Measurements from ENCODE around the gene NXPE3.

The NXPE3 gene

DNA sequence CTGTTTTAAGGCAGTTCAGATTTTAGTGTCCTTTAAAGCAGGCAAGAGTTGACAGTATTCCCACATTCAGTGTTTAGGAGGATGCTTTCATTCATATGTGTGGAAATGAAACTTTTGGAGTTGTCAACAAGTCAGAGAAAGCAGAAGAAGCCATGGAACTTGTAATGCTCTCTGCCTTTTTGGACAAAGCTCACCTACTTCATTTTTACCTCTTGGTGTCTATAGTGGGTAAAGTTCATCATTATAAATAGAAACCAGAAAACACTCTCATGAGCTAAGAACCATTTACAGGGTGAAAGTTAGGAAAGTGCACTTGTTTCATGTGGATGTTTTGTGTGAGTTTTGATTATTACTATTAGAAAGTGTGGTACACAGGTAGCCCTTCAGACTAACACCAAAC, 61.1 kb downstream of the NXPE3 start:
- TF ChIP-seq, protein P1, sequence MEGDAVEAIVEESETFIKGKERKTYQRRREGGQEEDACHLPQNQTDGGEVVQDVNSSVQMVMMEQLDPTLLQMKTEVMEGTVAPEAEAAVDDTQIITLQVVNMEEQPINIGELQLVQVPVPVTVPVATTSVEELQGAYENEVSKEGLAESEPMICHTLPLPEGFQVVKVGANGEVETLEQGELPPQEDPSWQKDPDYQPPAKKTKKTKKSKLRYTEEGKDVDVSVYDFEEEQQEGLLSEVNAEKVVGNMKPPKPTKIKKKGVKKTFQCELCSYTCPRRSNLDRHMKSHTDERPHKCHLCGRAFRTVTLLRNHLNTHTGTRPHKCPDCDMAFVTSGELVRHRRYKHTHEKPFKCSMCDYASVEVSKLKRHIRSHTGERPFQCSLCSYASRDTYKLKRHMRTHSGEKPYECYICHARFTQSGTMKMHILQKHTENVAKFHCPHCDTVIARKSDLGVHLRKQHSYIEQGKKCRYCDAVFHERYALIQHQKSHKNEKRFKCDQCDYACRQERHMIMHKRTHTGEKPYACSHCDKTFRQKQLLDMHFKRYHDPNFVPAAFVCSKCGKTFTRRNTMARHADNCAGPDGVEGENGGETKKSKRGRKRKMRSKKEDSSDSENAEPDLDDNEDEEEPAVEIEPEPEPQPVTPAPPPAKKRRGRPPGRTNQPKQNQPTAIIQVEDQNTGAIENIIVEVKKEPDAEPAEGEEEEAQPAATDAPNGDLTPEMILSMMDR (conservative IDR thresholded peaks at IDR 0.05; ENCODE audit: low read depth, low read length), result no peak
- DNase-seq (ENCODE audit: low read depth), result no peak
- H3K4me3 ChIP-seq (ENCODE audit: low read length), result no peak overlapping the region

DNA sequence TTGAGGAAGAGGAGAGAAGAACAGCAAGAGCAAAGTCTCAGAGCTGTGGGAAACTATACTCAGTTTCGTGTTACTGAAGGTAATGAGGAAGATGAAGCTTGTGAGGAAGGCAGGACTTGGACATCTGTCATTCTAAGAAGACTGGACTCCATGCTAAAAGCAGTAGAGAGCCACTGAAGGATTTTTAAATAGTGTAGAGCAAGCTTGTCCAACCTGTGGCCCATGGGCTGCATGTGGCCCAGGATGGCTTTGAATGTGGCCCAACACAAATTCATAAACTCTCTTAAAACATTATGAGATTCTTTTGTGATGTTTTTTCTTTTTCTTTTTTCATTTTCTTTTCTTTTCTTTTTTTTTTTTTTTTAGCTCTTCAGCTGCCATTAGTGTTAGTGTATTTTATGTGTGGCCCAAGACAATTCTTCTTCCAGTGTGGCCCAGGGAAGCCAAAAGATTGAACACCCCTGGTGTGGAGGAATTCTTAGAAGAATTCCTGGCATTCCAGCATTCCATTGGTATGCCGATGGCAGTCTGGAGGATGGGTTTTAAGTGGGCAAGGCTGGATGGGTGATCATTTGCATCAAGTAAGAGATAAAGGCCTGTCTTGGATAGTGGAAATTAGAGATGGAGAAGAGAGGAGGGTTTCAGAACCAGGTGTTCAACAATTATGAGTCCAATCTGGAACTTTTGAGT, 63.4 kb downstream of the NXPE3 start:
- DNase-seq (ENCODE audit: low read depth), result no peak
- TF ChIP-seq, protein P1 (conservative IDR thresholded peaks at IDR 0.05; ENCODE audit: low read depth, low read length), result no peak

DNA sequence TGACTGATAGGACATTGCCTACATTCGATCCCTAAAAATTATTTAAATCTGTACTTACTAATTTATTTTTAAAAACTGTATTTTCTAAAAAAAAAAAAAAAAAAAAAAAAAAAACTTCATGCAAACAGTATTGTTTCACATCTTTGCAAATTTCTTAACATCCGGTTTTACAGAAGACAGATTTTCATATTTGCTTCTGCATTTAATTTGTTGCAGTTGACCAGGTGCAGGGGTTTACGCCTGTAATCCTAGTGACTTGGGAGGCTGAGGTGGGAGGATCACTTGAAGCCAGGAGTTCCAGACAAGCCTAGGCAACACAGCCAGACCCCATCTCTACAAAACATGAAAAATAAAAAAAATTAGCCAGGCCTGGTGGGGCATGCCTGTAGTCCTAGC, 63.9 kb downstream of the NXPE3 start:
- TF ChIP-seq, protein P1 (conservative IDR thresholded peaks at IDR 0.05; ENCODE audit: low read depth, low read length), result no peak
- no peak overlapping the region for H3K4me3 ChIP-seq (ENCODE audit: low read length)
- DNase-seq (ENCODE audit: low read depth), result no peak

More for the DNA sequence above, 63.4 kb downstream of the NXPE3 start:
- no peak overlapping the region for H3K4me3 ChIP-seq (ENCODE audit: low read length)

- no peak overlapping the region for H3K4me3 ChIP-seq (ENCODE audit: low read length)
- DNase-seq (ENCODE audit: low read depth), result no peak
- TF ChIP-seq, protein P1 (conservative IDR thresholded peaks at IDR 0.05; ENCODE audit: low read depth, low read length), result no peak
Observed at GRCh38 chr3:101845425-101845824, 66.4 kb downstream of the NXPE3 start.

GRCh38 chr3:101846709-101847108, 67.7 kb downstream of the NXPE3 start:
- no peak overlapping the region for H3K4me3 ChIP-seq (ENCODE audit: low read length)
- TF ChIP-seq, protein P1 (conservative IDR thresholded peaks at IDR 0.05; ENCODE audit: low read depth, low read length), result no peak
- no peak for DNase-seq (ENCODE audit: low read depth)

DNA sequence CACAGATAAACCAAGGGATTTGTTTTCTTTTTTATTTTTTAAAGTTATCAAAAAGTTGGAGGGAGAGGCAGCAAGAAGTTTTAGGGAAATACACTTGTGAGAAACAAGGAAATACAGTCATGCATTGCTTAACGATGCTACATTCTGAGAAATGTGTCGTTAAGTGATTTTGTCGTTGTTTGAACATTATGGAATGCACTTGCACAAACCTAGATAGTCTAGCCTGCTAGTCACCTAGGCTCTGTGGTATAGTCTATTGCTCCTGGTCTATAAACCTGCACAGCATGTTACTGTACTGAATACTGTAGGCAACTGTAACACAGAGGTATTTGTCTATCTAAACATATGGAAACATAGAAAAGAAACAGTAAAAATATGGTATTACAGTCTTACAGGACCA, 68.3 kb downstream of the NXPE3 start:
- no peak overlapping the region for H3K4me3 ChIP-seq (ENCODE audit: low read length)
- TF ChIP-seq, protein P1 (conservative IDR thresholded peaks at IDR 0.05; ENCODE audit: low read depth, low read length), result no peak
- no peak for DNase-seq (ENCODE audit: low read depth)

- DNase-seq (ENCODE audit: low read depth), result no peak
- TF ChIP-seq, protein P1 (conservative IDR thresholded peaks at IDR 0.05; ENCODE audit: low read depth, low read length), result no peak
- H3K4me3 ChIP-seq (ENCODE audit: low read length), result peak overlapping the region; percentile 40
Observed at GRCh38 chr3:101848326-101848725, 69.3 kb downstream of the NXPE3 start.

Data from retinal pigment epithelial cell (primary cell).